Measurements from ENCODE around the gene CIDEA.
A peak's percentile ranks its signal among the peaks of the same experiment; 100 is the strongest.

Gene CIDEA

DNA sequence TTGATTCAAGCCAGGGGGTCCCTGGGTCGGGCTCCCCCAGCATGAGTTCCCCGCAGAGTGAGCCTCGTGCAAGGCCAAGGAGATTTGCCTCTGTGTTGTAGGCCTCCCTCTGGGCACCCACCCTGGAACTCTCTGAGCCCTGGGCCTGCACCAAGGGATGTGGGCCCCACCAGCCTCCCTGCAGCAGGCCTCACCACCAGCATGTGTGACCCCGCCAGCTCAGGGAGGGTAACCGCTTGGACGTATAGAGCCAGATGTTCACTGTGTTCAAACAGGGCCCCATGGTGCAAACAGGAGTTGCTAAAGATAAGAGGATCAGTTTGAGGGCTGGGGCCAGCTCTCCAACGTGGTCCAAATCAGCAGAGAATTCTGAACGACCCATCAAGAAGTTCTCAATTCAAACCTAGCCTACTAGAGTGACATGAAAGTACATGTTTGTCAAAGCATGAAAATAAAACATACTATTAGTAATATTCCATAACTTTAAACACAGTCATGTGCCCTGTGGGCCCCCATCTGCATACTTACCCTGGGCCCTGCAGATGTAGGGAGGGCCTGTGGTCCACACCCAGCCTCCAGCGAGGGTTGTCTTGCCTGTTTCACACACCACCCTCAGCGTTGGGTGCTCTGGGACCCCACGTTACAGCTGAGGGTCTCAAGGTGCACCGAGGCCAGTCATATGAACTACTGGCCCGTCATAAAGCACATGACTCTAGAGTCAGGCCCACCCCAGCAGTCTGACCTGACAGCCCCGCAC, 48.4 kb downstream of the CIDEA start:
- DNase-seq, result no peak

DNA sequence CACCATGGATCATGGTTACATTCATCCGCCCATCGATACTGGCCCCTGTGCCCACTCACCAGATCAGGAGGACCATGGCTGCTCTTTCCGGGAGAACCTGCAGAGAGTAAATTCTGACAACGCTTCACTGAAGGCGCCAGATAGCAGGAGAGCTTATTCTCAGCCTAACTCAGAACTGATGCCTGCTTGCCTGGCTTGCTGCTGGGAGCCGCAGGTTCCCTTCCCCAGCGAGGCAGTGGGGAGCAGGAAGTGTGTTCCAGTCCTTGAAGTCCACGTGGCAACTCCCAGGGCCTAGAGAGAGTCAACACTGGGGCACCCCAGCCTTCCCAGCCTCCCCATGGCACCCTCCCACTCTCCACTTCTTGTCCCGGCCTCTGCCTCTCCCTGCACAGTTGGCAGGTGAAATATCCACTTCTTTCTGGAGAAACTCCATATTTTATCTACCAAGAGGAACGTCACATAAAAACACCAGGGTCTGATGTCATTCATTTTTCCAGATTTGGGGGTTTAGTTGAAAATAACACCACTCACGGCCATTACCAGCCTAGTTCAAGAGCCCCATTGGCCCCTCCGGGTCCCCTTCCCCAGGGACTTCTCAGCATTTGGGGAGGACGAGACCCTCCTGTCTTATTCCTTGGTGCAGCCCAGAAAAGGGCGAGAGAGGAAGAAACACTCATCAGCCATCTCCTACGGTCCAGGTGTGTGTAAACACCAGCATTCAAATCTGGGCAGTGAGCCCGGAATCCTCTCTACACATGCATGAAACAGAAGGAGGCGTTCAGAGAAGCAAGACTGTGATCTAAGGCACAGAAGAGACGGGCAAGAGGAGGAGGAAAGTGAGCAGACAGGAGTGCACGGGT, 50.4 kb downstream of the CIDEA start:
- DNase-seq, result peak; percentile 45

DNA sequence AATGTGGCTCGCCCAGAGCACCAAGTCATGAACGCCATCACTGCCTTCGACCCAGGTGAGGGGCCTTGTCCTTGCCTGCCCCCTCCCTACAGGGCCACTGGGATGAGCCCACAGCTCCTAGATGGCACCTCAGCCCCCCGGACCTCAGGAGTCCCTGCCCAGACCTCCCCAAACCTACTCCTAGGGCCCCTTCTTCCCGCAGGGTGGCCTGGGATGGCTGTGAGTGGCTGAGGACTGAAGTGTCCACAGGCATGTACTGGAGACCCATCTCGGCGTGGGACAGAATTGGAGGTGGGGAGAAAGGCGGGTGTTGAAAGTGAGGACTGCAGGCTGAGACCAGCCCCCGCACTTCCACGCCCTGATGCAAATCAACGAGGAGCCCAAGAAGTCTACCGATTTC, 51.0 kb downstream of the CIDEA start:
- DNase-seq, result no peak

DNA sequence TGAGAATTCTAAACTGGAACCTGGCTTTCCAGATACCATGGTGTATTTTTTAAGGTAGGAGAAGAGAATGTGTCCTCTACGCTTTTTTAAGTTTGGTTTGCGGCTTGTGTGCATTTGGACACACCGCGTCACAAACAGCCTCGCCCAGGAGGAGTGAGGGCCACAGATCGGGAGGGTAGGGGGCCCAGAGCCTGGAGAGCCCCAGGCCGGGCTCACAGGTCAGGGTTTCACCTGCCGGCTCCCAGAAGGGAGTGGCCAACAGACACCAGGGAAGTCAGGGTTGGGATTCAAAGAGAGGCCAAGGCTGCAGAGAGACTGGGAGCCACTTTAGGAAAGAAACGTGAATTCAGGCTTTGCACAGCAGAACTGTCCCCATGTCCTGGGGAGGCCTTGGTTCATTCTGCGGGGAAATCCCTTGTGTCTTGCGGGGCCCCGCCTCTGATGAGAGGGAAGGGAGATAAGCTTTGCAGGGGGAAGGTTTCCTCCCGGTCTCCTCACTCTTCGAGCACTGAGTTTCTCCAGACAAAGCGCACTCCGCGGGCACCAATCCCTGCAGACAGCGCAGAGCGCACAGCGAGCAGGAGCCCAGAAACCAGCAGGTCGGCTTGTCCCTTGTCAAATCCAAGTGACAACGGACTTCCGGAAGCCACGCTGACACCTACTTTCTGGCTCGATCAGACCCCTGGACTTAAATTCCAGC, 51.9 kb downstream of the CIDEA start:
- DNase-seq, result no peak

DNA sequence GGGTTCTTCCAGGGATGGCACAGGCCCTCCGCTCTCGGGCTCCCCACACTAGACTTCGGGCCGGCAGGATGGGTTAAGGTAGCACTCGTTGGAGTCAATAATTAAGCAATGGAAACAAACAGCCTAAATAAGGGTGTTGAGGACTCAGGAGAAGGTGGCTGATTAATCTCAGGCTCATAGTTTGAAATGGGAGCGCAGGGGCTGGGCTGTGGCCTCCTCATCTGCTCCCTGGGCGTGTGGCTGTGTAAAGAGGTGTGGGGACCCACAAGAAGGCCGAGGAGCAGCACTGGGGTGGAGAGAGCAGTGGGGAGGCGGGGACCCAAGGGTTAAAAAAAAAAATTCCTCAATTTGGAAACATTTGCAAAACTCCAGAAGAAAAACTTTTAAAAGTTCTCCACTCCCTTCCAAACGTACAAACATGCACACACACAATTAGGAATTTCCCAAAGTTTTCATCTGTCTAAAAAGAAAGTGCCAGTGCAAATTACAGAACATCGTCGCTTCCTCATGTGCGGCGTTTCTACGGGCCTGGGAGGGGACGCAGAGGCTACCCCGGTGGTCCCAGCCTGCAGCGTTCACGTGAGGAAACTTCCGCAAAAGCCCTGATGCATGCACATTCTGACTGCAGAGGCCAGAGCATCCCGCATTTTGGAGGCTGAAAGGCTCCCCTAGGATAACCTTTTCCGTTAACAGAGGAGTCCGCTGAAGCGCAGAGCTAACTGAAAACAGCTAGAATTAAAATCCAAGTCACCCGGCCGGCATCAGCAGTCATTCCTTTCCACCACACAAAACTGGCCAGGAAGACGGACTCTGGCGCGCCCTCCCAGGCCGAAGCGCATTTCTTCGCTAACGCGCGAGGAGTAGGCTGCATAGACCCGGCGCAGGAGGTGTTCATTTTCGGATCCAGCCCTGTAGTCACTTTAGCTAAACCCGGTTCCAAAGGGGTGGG, 52.9 kb downstream of the CIDEA start:
- peak; percentile 75 for DNase-seq

DNA sequence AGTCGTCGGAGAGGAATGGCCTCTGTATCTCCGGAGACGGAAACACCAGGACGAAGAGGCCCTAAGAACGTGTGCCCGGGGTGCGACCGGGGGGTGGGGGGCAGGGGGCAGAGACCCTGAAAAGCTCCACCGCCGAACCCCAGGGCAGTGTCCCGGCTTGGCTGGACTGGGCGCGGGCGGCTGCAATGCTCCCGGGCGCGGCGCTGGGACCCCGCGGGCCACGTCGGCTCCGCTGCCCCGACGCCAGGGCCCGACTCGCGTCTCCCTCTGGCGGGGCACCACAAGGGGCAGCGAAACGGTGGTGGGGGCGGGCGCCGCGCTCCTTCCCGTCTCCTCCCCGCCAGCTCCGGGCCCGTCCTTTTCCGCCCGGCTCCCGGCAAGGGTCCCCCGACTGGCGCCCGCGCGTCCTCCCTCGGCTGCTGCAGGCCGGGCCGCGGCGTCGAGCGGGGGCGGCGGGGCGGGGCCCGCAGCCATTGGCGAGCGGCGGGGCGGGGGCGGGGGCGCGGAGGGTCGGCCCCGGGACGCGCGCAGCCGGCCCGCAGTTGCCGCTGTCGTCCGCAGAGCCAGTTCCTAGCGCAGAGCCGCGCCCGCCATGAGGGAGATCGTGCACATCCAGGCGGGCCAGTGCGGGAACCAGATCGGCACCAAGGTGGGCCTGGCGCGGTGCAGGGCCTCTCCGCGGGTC, 53.7 kb downstream of the CIDEA start, which contains the start of gene TUBB6:
TSS of gene TUBB6 (plus strand) at position 541 of the 685 bp plus-strand sequence. CDS start at position 593, 52 bp downstream.
- DNase-seq, result peak; percentile 93

DNA sequence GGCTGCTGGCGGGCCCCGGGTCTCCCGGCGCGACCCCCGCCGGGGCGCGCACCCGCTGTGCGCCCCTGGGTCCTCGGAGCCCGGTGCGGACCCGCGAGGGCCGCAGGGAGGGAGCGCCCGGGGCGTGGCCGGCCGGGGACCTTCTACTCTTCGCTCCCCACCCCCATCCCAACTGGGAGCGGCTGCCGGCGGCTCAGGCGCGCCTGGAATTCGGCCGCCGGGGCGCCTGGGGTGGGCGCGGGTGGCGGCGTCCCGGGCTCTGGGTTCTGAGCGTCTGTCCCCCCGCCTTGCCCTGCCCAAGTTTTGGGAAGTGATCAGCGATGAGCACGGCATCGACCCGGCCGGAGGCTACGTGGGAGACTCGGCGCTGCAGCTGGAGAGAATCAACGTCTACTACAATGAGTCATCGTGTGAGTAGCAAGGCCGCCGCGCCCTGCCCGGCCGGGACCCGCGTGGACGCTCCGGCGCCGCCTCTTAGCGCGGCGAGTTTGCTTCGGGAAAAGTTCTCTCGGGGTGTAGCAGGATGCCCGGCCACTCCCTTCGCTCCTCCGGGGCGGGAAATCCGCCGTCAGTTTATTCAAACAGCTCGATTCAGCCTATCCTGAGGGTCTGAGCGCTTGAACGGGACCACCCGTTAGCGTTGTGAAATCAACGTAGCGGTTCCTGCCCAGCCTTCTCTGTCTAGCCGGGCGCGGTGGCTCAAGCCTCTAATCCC, 54.4 kb downstream of the CIDEA start:
- peak; percentile 84 for DNase-seq

DNA sequence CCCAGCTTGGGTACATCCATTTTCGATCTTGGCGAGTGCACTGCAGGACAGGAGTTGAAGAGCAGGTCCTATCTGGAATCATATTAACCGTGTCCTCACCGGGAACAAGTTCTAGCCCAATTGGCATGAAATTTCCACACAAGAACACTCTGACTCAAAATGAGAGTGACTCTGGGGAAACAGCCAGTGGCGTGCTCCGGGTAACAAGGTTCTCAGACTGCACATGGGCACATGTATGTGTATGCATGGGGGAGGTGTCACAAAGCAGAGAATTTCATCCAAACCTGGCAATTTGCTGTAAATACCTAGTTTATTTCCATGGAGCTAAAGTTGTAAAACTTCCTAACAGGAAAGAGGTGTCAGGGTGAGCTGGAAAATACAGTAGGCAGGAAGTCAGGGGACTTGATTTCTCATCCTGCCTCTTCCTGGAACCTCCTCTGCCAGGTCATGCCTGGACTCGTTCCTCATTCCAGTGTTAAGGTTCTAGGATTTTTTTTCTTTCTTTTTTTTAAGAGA, 55.6 kb downstream of the CIDEA start:
- DNase-seq, result no peak

DNA sequence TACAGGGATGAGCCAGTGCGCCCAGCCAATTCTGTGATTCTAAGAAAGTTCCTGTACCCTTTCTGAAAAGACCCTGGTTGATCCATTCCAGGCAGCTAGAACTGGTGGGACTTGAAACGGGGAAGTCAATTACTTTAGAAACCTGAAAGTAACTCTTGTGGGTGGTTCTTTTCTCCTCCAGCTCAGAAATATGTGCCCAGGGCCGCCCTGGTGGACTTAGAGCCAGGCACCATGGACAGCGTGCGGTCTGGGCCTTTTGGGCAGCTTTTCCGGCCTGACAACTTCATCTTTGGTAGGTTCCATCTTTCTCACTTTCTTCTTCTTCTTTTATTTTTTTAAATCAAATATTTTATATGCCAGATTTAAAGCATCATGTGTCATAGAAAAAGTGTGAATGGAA, 56.6 kb downstream of the CIDEA start:
- DNase-seq, result no peak

DNA sequence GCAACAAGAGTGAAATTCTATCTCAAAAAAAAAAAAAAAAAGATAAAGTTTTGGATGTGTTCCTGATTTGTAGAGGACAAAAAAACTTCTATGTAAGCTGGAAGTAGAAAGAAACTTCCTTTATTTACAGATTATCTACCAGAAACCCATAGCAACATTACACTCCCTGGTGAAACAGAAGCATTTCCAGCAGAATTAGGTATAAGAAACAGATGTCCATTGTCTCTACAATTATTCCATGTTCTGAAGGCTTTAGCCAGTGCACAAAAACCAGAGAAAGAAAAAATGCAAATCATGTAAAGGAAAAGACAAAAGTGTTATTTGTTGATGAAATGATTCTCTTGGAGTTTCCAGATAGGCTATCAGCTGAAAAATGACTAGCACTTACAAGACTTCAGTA, 58.8 kb downstream of the CIDEA start:
- DNase-seq, result no peak

DNA sequence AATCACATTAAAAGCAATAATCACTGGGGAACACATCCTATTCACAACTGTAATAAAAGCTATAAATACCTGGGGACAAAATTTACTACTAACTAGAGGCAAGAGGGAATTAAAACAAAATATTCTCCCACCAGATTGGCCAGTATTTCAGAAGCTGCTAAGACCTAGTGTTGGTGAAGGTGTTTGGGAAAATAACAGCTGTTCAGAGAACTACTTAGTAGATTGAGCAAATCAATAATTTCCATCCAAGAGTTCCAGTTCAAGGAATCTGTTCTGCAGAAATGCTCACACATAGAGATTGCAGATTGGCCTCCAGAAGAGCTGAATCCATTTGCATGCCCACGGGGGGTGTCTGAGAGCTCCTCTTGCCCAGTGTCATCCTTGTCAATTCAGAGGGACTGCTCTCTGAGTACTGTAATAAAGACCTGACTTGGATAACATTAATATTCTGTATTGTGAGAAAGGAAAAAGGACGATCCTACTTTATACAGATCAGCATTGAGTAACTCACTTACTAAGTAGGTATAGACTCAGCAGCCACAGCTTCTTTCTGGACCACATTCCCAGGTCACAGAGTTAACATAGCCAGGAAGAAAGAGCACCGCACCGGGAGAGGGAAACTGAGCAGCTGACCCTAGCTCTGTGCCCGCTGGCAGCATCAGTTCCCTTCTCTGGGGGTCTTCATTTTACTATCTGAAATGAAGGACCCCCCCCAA, 59.5 kb downstream of the CIDEA start:
- no peak for DNase-seq

DNA sequence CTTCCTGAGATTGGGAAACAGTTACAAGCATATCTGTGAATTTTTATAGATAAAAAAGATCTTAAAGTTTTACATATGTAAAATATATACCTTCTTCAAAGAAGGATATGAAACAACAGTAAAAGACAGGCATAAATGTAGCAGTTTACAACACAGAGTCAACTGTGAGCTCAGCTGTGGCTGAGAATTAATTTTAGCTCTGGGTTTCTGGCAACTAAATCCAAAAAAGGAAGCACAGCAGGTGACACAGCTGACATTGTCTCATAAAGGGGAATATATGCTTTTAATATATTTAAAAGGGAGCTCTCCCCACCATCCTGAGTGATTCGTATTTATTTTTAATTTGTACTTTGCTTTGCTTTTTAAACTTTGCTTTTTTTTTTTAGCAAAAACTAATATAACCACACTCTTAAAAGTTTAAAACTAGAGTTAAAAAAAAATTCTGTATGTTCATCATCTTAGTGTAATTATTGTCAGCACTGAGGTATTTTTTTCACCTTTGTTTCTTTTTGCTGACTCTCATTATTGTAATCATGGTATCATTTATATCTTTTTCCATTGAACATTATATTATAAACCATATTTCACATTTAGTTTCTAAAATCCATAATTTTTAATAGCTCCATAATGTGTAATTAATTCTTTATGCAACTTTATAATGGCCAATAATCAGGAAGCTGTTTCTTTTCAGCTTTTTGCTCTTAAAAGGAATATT, 60.6 kb downstream of the CIDEA start:
- no peak for DNase-seq

DNA sequence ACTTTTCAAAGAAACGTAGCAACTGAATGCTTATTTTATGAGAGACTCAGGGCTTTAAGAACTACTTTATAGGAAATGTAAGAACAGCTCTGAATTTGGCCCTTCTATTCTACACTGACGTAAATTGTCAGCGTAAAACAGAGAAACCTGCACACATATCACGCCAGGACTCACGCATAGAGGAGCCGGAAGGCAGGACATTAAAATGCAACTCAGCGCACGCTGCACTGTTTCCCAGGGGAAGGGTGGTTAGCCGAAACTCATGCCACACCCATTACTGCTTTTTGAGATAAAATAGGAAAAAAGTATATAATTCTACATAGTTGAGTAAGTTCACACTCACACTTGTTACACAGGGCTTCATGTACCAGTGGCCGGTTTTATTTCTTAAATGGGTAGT, 61.3 kb downstream of the CIDEA start:
- DNase-seq, result no peak

DNA sequence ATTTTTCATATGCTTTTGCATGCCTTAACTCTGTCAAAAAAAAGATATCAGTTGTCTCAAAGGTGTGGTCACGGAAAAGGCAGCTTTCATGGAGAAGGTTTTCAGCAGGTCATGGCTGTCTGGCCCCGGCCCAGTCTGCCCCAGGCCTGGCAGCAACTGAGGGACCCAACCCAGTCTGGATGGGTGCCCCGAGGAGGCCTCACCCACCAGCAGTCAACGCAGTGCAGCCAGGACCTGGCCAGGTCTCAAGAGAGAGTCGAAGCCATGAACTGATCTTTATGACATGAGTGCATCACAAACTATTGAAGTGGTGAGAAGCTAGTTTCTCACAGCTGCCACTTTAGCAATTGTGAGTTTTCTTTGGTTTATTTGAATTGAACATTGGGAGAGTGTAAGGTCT, 61.8 kb downstream of the CIDEA start:
- DNase-seq, result no peak

DNA sequence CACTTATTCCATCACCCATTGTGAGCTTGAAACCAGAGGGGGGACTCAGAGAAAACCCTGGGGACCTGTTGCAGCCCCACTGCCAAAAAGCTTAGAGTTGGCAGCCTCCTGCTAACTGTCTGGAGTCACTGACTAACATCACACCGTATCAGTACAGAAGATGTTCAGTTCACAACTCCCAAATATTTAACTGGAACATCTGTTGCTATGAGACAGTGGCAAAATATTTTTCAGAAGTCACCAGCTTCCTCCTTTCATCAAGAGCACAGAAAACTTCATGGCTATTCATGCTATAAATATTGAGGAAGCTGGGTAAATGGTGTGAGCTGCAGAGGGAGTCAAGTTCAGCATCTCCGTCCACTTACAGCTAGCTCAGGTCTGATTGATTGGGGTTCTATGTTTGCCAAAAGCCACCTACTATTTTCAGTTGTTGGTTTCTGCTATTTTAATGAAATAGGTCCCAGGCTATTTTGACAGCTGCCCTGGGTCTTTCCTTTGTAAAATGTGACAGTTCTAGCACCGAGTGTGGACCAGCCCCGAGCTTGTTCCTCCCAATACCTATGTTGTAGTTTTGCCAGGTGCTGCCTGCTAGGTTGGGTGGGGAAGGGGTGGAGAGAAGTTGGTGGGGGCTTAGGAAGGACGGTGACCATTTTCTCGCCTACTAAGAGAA, 63.6 kb downstream of the CIDEA start:
- peak; percentile 74 for DNase-seq

DNA sequence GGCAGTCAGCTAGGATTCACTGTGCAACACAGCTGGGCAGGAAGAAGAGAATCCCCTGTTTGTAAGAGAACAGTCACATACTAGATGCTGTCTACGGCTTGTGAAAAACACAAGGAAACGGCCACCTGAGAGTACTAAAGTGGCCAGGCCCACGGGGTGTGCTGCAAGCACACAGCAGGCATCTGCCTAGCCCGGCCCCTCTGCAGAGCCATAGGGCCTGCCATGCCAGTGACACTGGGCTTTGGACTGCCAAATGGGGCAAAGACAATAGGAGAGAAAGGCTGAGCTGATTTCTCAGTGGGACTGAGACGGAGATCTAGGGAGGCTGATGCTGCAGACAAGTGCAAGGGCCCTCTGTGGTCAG, 64.2 kb downstream of the CIDEA start:
- DNase-seq, result no peak

DNA sequence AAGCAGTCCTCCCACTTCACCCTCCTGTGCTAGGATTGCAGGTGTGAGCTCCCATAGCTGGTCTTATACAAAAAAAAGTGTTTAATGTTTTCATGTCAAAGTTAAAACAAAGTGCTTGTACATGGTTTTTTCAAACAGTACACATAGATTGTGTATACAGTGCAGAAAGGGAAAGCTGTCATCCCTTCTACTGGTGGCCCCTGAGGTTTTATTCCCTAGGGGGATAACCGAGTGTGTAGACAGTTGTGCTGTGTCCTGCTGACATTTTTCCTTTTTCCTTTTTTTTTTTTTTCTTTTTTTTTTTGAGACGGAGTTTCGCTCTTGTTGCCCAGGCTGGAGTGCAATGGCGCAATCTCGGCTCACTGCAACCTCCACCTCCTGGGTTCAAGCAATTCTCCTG, 64.7 kb downstream of the CIDEA start:
- no peak for DNase-seq

DNA sequence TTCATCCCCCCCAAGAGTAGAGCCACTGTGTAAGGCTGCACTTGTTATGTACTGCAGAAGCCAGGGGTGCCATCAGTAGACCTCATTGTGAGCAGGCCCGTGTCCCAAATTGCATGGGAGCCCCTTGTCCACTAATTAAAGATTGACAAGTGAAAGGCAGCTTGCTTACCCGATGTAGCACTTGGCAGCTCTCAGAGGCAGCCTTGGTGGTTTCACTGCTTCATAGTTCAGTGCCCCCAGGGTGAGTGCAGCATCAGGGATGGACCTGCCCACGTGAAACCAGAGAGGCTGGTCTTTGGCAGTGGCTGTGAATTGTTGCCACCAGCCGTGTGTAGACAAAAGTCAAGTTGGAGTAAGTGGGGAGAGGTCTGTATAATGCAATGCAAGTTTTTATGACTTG, 67.2 kb downstream of the CIDEA start:
- no peak for DNase-seq
